Stimulated activated CD4-positive, alpha-beta T cell treated with anti-CD3 and anti-CD28 coated beads, Interleukin-15, amount 100 ng/mL, for 48 hours (primary cell): ENCODE measurements around the gene TENT5A.

Experiments
- DNase-seq, 2 donors: peaks; one replicate each; pipeline ENCODE4 v3.0.0-alpha.2; 2020; ENCODE audit warnings: low read depth in 2 of 2

The TENT5A gene

DNA sequence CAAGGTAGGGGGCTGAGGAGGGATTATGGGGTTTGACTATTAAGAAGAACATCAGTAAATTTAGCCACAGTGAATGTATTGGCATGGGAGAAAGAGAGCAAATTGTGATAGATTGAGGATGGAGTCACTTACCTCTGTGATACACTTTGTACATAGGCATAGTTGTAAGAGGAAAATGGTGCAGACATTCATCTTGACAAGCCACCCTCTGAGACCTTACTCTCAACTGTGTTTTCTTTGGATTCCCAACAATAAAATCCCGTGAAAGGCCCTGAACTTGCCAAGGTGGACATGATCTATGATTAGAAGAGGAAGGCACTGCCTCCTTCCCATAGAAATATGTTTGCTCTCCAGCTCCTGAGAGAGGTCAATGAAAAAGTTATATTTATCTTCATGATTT lies 18.6 kb upstream of the TENT5A start:
- no peak for DNase-seq

- DNase-seq: no peak
Observed at GRCh38 chr6:81770381-81770780, 17.9 kb upstream of the TENT5A start.

DNA sequence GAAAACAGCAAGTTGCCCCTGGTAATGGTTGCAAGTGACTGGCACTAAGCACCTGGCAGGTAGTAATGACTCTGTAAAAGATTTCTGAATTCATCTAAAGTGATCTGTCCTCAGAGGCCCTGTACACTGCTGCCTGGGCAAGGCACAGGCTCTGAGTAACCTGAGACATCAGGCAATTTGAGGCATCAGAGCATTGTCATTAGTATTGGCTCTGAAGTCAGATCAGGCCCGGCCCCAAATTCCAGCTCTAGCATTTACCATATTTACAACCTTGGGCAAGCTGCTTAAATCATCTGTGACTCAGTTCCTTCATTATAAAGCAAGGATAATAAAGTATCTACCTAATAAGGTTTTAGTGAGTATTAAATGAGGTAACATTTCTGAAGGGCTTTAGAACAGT lies 17.3 kb upstream of the TENT5A start:
- no peak for DNase-seq

GRCh38 chr6:81768150-81768942 lies 15.9 kb upstream of the TENT5A start:
- no peak for DNase-seq

DNA sequence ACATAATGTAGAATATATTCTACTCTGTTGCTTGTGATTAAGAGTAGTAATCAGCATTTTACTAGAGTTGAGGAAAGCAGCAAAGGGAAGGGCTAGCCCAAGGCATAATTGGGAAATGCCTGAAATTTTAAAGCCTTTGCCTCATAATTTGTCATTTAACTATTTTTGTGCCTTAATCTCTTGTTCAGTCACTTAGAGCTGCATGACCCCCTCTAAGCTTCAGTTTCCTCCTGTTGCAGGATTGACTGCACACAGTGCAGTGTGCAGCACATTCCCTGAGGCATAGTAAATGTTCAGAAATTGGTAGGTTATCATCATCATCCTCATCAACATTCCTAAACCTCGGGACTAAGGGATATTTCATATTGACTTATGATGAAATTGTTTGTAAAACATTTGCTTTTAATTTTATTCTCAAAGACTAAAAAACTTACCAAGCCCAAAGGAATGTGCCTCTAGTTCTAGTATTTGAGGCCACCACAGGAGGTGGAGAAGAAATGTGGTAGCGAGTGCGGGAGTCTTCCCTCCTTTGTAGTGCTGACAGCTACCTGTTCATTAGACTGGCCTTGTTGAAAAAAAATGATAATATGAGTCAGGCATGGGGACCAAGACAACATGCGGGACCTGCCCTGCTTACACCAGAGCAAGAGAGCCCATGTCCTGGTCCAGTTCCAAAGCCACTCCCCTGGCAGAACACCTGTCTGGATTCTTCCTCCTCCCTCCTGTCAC lies 14.8 kb upstream of the TENT5A start:
- no peak for DNase-seq

GRCh38 chr6:81766482-81767069 lies 14.1 kb upstream of the TENT5A start:
- no peak for DNase-seq

DNA sequence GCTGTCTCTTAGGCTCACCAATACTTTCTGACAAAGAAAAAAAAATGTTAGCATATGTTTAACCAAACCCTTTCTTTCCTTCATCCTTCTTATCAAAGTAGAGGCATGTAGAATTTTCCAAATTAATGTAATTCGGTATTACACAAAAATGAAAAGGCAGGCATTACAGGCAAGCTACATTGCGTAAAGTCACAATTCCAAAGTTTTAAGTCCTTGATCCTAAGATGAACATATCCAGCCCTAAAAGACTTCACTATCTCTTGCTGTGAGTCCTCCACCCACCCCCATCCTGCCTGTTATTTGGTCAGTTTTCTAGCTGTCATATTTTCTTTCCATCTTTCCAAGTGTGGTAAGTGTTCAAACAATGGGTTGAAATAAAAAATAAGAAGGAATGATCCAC lies 12.1 kb upstream of the TENT5A start:
- no peak for DNase-seq

- DNase-seq: no peak
Observed at GRCh38 chr6:81763968-81764367, 11.5 kb upstream of the TENT5A start.

DNA sequence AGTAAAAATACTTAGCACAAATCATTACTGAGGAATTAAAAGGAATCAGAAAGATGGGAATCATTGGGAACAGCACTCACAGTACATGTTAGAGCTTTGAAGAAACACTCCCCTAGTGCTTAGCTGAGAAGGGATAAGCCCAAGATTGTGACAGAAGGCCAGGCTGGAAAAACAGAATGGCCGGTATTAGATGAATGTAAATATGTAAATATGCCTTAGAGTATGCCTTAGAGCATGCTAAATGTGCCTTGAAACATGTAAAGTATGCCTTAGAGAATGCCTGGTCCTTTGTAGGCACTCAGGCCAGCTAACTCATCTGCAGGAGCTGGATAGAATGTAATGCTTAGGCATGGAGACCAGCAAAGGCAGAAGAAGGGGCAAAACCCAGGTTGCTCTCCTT lies 10.6 kb upstream of the TENT5A start:
- no peak for DNase-seq

GRCh38 chr6:81762606-81763005 lies 10.1 kb upstream of the TENT5A start:
- DNase-seq: no peak

DNA sequence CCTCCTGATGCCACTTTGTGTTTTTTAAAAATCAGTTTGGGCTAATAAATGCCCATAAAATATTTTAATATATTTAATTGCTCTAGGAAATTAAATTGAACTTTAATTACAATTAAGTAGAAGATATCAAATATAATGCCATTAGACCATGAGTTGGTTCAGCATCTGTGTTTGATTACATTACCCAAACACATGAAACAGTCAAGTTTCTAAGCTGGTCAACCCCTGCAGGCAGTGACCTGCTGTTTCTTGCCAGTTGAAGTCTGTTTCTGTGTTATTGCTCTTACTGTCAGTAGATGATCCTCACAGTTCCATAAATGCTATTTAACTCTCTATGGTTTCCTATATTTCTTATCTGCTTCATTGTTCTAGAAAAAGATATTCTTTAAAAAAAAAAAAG lies 9.7 kb upstream of the TENT5A start:
- DNase-seq: no peak

GRCh38 chr6:81761197-81761596 lies 8.7 kb upstream of the TENT5A start:
- no peak for DNase-seq

DNA sequence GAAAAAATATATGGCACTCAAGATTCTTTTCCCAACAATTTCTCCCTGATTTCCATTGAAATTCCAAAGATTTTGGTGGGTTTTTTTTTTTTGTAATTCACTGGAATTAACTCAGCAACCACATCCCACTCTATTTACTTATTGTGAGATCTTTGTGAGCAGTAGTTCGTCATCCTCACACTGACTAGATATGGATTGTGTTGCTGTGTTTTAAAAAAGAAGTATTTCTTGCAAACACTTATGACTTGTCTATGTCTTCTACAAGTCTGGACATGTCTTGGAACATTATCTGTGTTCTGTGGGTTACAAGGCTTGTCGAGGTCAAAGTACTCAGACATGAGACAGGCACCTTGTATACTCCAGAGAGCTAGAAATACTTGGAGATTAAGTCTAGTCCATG lies 7.3 kb upstream of the TENT5A start:
- DNase-seq: no peak

DNA sequence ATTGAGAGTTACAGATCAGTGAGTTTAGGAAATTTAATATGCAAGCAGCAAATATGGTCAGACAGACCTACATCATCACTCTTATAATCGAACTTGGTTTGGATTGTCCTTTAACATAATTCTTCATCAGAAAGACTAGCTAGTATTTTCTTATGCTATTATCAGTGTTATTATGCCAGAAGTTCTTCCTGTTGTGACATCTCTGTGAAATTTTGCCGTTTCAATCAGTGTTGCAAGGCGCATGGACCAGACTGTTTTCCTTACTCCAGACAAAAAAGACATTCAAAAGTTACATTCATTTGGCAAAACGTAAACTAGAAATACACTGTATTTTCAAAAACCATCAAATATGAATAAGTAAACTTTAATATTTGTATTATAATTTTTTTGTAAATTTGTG lies 5.7 kb upstream of the TENT5A start:
- DNase-seq: no peak

DNA sequence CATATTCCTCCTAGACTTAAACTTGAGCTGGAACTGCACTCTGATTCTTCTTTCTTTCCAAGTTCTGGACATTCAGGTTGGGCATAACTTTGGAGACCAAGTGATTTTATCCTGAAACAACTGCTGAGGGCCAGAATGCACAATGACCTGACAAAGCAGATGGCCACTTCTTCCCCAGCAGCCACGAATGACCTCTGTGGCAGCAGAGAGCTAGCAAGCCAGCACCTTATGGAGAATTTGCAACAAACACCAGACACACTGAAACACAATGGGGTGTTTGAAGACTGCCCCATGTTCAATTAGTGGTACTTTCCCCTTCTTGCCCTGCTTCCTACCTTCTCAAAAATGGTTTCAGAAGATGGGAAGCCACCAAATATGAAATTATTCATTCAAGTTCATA lies 4.2 kb upstream of the TENT5A start:
- DNase-seq: no peak

GRCh38 chr6:81755551-81755950 lies 3.1 kb upstream of the TENT5A start:
- DNase-seq: no peak

DNA sequence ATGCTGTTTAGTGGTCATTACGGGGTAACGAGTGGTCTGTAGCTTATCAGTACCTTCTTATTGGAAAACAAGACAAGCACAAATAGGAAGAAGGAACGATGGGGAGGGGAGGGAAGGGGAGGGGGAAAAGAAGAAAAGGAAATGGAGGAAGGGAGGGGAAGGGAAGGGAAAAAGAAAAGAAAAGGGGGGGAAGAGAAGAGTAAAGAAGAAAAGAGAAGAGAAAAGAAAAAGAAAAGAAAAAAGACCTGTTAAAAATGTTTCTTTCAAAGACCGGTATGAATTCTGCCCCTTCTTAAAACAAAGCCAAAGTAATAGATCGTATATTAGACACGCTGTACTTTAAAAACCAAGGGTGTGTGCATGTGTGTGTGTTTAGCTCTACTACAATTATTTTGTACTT lies 2.4 kb upstream of the TENT5A start:
- DNase-seq: no peak

DNA sequence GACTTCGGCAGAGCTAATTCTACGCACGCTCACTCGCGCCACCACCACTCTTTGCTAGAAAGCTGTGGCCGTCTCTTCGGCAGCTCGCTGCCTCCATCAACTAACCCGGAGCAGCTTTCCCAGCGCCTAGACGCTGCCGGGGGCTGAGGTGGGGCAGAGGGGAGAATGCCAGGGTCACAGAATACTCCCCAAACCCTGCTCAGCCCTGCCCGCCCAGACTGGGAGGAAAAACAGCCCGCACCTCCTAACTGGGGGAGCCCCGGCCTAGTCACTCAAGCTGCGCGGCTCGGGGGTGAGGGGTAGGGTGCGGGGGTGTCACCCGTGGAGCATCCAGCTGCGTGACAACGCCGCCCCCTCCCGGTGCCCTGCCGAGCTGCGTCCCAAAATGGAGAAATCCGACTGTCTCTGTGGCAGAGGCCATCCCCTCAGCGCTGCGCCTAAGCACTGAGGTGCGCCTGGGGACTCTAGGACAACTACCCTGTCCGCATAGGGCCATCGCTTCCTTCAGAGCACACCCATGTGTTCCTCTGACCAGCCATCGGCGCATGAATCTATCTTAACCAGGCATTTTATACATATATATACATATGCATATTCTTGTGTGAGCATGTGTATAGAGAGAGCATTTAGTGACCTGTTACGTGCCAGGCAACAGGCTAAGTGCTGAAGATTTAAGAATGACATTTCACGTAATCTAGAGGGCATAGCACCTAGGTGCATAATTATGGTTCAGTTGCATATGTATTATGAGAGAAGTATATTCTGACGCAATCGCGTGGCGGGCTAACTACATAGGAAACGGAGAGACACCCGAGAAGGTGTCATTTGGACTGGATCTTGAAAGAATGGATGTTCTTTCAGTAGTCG lies 1.5 kb upstream of the TENT5A start:
- DNase-seq: peak; percentile 72 to 84

GRCh38 chr6:81752921-81753710 lies 635 bp upstream of the TENT5A start:
- peak; percentile 10 to 19 for DNase-seq

DNA sequence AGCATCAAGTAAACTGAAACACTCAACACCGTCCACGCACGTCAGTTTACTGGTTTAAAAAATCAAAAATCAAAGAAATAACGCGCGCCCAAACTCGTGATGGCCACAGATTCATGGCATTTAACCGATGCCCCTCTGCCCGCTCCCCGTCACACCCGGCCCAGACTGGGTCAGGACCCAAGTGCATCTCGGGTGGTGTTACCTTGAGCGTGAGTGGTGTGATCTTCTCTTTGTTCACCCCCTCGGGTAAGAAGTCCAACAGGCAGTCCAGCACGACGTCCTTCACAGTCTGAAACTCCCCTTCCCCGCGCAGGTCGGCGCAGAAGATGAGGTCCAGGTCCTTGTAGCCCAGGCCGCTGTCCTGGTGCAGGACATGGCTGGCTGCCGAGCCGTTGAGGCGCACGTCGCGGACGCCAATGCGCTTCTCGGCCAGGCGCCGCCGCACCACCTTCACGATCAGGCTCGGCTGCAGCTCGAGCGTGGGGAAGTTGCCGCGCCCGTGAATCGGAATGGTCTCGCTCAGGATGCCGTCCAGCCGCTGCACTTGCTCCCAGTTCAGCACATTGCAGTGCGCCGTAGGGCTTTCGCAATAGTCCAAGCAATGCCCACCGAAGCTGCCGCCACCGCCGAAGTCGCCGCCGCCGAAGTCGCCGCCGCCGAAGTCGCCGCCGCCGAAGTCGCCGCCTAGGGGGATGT lies 945 bp downstream of the TENT5A start:
- peak in 1 of 2 donors; percentile 11 for DNase-seq
